HFFc6 (cell line): ENCODE results near the gene ENTPD8. TPM values are rescaled to one million over a fixed set of nuclear protein-coding genes. Genes with fewer than 3 reads are reported as not detected.
A peak's percentile ranks its signal among the peaks of the same experiment; 100 is the strongest.

Experiments
- DNase-seq: peaks from one replicate; pipeline ENCODE4 v3.0.0-alpha.2; 2018
- H3K27ac Mint-ChIP-seq: 2 replicates; pipeline ENCODE4 v1.8.0; 2020; ENCODE audit warnings: mild to moderate bottlenecking, mixed read lengths
- H3K27me3 Mint-ChIP-seq: 2 replicates; pipeline ENCODE4 v1.8.0; 2021; ENCODE audit warnings: mild to moderate bottlenecking, moderate library complexity, mixed read lengths; ENCODE audit not compliant: insufficient read depth
- H3K36me3 Mint-ChIP-seq: 2 replicates; pipeline ENCODE4 v1.8.0; 2021; ENCODE audit warnings: low read depth, mixed read lengths
- H3K4me1 Mint-ChIP-seq: 2 replicates; pipeline ENCODE4 v1.8.0; 2020; ENCODE audit warnings: low read depth, mixed read lengths
- H3K4me3 Mint-ChIP-seq: 2 replicates; pipeline ENCODE4 v1.8.0; 2020; ENCODE audit warnings: mild to moderate bottlenecking, moderate library complexity, mixed read lengths
- H3K9me3 Mint-ChIP-seq: 2 replicates; pipeline ENCODE4 v1.8.0; 2020; ENCODE audit warnings: mild to moderate bottlenecking, mixed read lengths
- total RNA-seq, 6 experiments: library from RNA; stranded (reverse); fragmentation: NEBNext Ultra II Directional; extraction: Animal tissue kit (Norgen Biotek cat#: 25700); gene quantifications; 2 replicates in 1 of 6; 3 replicates in 5 of 6; pipeline ENCODE4 v1.2.3, GENCODE V29; 2021
- TF ChIP-seq, protein P1 (sequence below): fragments of 200-600 bp; sonication (generic); IDR thresholded peaks from 2 replicates; pipeline ENCODE4 v1.5.0; 2021; ENCODE audit warnings: antibody characterized with exemption, mild to moderate bottlenecking

Gene ENTPD8
- total RNA-seq, 6 experiments from 2014 or later = not detected

DNA sequence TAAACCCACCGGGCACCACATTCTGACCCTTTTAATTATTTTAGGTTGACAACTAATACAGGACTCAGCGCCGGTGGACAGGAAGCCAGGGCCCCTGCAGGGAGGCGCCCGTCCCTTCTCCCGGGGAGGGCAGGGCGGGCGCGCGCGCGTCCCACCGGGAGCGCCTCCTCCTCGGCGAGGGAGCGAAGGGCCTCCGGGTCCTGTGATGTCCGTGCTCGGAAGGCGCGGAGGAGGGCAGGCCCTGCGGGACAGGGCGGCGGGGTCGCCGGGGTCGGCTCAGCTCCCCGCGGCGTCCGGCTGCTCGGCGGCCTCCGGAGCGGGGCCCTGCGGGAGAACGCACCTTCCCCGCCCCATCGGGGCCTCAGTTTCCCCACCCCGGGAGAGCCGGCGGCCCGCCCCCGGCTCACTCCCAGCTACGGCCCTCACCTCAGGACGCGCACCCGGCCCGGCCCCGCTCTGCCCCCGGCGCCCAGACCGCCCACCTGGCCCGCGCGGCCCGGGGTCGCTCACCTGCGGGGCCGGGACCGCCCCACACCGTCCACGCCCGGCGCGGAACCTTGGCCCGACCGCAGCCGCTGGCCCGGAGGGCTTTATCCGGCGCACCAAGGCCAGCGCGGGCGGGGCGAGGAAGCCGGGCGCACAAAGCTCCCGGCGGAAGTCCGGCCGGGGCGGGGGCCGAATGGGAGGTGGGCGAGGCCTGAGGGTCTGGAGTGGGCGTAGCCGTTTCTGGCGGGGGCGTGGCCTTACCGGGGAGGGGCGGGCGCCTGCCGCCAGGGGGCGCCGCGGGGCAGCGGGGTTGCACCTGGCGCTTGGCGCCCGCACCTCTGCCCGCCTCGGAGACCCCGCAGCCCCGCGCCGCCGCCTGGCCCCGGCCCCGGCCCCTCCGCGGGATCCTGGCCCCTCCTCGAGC is 18.3 kb downstream of the ENTPD8 start, which contains the start of the genes EXD3 and NOXA1:
Gene EXD3, minus strand, starts transcription at position 559 of the 910 bp plus-strand sequence. CDS start 27,805 bp downstream, outside the sequence.
Gene NOXA1, plus strand, starts transcription at position 790 of the 910 bp plus-strand sequence. CDS start 137 bp downstream, outside the sequence.
- H3K4me1 Mint-ChIP-seq = peaks cover 18% of the 10 kb centered on the region
- TF ChIP-seq, protein P1, sequence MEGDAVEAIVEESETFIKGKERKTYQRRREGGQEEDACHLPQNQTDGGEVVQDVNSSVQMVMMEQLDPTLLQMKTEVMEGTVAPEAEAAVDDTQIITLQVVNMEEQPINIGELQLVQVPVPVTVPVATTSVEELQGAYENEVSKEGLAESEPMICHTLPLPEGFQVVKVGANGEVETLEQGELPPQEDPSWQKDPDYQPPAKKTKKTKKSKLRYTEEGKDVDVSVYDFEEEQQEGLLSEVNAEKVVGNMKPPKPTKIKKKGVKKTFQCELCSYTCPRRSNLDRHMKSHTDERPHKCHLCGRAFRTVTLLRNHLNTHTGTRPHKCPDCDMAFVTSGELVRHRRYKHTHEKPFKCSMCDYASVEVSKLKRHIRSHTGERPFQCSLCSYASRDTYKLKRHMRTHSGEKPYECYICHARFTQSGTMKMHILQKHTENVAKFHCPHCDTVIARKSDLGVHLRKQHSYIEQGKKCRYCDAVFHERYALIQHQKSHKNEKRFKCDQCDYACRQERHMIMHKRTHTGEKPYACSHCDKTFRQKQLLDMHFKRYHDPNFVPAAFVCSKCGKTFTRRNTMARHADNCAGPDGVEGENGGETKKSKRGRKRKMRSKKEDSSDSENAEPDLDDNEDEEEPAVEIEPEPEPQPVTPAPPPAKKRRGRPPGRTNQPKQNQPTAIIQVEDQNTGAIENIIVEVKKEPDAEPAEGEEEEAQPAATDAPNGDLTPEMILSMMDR = peak; percentile 78
- H3K4me3 Mint-ChIP-seq = peak within 1 kb of the TSS; percentile 91
- peak; percentile 84 for DNase-seq
- no peaks in the 10 kb centered on the region; the same call in 1 of the 2 replicates for H3K27me3 Mint-ChIP-seq
- H3K9me3 Mint-ChIP-seq = no peaks in the 10 kb centered on the region
- H3K27ac Mint-ChIP-seq = peak within 1 kb of the TSS; percentile 46
- no peaks in the 10 kb centered on the region for H3K36me3 Mint-ChIP-seq

DNA sequence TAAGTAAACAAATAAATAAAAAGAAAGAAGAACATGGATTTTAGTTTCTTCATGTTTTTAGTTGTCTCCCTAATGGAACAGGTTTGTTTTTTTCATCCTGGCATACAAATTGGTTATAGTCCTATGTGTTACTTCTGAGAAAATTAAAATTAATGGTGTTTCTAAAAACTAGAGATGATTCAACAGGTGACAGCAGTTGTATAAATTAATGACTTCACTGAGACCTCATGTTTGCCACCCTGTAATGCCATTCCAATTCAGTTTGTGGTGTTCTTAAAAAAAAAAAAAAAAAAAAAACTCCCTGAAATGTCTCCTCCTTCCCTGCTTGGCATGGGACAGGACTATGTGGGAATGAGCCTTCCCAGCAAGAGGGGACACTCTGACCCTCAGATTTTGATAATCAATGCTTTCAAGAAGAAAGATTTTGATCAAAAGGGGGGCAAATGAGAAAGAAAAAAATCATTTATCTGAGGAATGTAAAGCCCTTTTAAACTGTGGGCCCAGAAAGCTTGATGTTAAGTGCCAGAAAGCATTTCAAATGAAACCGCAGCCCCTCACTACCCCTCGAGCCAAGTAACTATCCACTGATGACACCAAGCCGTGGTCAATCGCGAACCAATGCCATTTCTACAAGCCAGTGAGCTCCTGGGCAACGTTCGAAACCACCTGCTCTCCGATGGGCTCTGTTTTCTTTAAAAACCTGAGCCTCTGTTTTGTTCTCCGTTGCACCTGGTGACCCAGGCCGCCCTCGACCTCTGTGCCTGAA is 19.1 kb downstream of the ENTPD8 start:
- no peak for DNase-seq
- TF ChIP-seq, protein P1 = no peak
- Mint-ChIP-seq H3K4me3 (peak overlapping the region; percentile 91), H3K9me3 (no peaks in the 10 kb centered on the region), H3K27ac (peak overlapping the region; percentile 46), H3K27me3 (no peaks in the 10 kb centered on the region; the same call in 1 of the 2 replicates), H3K4me1 (peaks cover 18% of the 10 kb centered on the region), H3K36me3 (no peaks in the 10 kb centered on the region)

DNA sequence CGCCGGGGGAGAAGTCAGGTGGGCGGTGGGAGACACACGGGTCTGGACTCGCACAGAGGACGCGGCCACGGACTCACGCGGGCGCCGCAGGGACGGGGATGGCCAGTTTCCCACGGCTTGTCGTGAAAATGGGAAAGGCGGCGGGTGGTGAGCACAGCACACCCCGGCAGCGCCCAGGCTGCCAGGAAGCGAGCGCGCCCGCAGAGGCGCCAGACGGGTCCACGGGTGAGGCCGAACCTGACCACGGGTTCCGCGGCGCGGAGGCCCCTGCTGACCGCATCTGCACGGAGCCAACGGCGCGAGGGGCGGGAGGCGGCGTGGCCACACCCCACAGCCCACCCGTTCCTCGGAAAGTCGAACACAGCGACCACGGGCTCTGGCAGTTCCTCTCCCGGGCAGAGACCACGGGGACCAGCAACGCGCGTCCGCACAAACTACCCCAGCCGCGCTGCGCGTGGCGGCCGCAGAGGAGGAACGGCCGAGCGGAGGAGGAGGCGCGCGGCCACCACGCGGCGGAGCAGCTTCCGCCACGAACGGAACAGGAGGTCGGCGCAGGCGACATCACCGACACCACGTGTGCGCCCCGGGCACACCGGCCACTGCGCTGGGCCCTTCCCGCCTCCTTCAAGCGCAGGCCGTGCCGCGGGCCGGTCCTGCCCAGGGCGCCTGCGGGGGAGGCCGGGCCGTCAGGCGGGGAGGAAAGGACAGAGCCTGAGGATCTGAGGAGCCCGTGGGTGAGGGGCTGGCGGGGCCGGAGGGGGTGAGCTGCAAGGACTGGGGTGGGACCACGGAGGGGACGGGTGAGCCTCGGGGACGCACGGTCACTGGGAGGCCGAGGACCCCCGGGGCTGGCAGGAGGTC is 23.8 kb downstream of the ENTPD8 start:
- TF ChIP-seq, protein P1 = no peak
- H3K4me1 Mint-ChIP-seq = peaks cover 26% of the 10 kb centered on the region
- no peaks in the 10 kb centered on the region for H3K36me3 Mint-ChIP-seq
- no peak for DNase-seq
- no peak overlapping the region; the same call in 1 of the 2 replicates for H3K27ac Mint-ChIP-seq
- H3K4me3 Mint-ChIP-seq = peak overlapping the region; percentile 28; the same call in 1 of the 2 replicates
- H3K9me3 Mint-ChIP-seq = no peaks in the 10 kb centered on the region
- H3K27me3 Mint-ChIP-seq = no peaks in the 10 kb centered on the region; the same call in 1 of the 2 replicates

DNA sequence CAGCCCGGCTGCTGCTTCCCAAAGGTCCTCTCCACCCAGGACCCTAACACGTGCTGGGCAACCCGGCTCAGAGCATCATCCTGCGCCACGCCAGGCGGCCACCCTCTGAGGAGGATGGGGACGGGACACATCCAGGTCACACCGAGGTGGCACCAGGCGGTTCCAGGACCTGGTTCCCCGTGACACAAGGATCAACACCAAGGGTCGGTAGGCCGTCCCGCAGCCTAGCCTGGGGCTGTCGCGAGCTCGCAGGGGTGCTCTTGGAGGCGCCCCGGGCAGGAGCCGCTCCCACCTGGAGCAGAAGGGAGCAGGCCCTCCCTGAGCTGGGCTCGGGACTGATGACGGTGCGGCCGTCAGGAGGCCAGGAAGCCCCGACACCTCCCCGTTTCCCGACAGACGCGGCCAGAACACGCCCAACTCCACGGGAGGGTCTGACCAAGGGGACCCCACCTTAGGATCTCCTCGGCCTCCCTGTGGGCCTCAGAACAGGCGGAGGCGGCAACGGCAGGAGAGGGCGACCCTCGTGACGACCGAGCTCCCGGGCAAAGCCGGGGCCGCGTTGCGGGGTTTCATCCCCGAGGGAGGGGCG is 24.5 kb downstream of the ENTPD8 start:
- TF ChIP-seq, protein P1 = no peak
- Mint-ChIP-seq H3K4me1 (peaks cover 26% of the 10 kb centered on the region; the same call in 1 of the 2 replicates), H3K27me3 (no peaks in the 10 kb centered on the region; the same call in 1 of the 2 replicates), H3K27ac (no peak overlapping the region), H3K36me3 (no peaks in the 10 kb centered on the region), H3K4me3 (no peak overlapping the region), H3K9me3 (no peaks in the 10 kb centered on the region)
- no peak for DNase-seq
